Neural progenitor cell (in vitro differentiated cells): ENCODE results near the gene SPDYE6. TPM values are rescaled to one million over a fixed set of nuclear protein-coding genes. Genes with fewer than 3 reads are reported as not detected.
"Not testable (repeated sequence)": the region's sequence is repeated elsewhere in the genome, so short reads cannot be mapped to it uniquely, and the experiment has no call there.

Experiments
- DNase-seq: peaks from one replicate; pipeline ENCODE4 v3.0.0-alpha.2; 2016; ENCODE audit warnings: low spot score
- H2AFZ ChIP-seq: fragments of 200-600 bp; sonication (generic); replicated peaks from 2 replicates; pipeline ENCODE4 v1.6.1; 2016; ENCODE audit warnings: antibody characterized with exemption
- H3F3A ChIP-seq: fragments of 200-600 bp; sonication (generic); 2 replicates; pipeline ENCODE4 v1.6.1; 2016; ENCODE audit warnings: antibody characterized with exemption, low read depth
- H3K27ac ChIP-seq: fragments of 200-600 bp; sonication (generic); 2 replicates; pipeline ENCODE4 v1.5.1; 2016; ENCODE audit warnings: mild to moderate bottlenecking
- H3K27me3 ChIP-seq: fragments of 200-600 bp; sonication (generic); 2 replicates; pipeline ENCODE4 v1.6.1; 2016; ENCODE audit warnings: mild to moderate bottlenecking, moderate library complexity
- H3K36me3 ChIP-seq: fragments of 200-600 bp; sonication (generic); 2 replicates; pipeline ENCODE4 v1.5.1; 2016
- H3K4me1 ChIP-seq: fragments of 200-600 bp; sonication (generic); 2 replicates; pipeline ENCODE4 v1.6.1; 2016; ENCODE audit warnings: mixed run types
- H3K4me2 ChIP-seq: fragments of 200-600 bp; sonication (generic); 2 replicates; pipeline ENCODE4 v1.6.1; 2016
- H3K4me3 ChIP-seq: fragments of 200-600 bp; sonication (generic); 2 replicates; pipeline ENCODE4 v1.5.1; 2016
- H3K79me2 ChIP-seq: fragments of 200-600 bp; sonication (generic); 2 replicates; pipeline ENCODE4 v1.6.1; 2016; ENCODE audit warnings: low read depth
- H3K9ac ChIP-seq: fragments of 200-600 bp; sonication (generic); 2 replicates; pipeline ENCODE4 v1.6.1; 2016
- H3K9me3 ChIP-seq: fragments of 200-600 bp; sonication (generic); 2 replicates; pipeline ENCODE4 v1.5.1; 2016; ENCODE audit warnings: low read depth
- H4K20me1 ChIP-seq: fragments of 200-600 bp; sonication (generic); 2 replicates; pipeline ENCODE4 v1.6.1; 2016; ENCODE audit warnings: low read depth
- H3K27ac Mint-ChIP-seq: 3 replicates; pipeline ENCODE4 v1.8.0; 2021; ENCODE audit warnings: mixed read lengths
- H3K27me3 Mint-ChIP-seq: 2 replicates; pipeline ENCODE4 v1.8.0; 2022; ENCODE audit warnings: low read depth, mild to moderate bottlenecking, inconsistent platforms, moderate library complexity, mixed read lengths; ENCODE audit not compliant: insufficient read depth
- H3K36me3 Mint-ChIP-seq: 3 replicates; pipeline ENCODE4 v1.8.0; 2021; ENCODE audit warnings: mixed read lengths
- H3K4me1 Mint-ChIP-seq: 3 replicates; pipeline ENCODE4 v1.8.0; 2021; ENCODE audit warnings: mixed read lengths
- H3K4me3 Mint-ChIP-seq: 3 replicates; pipeline ENCODE4 v1.8.0; 2021; ENCODE audit warnings: mild to moderate bottlenecking, moderate library complexity, mixed read lengths
- H3K9me3 Mint-ChIP-seq: 3 replicates; pipeline ENCODE4 v1.8.0; 2020; ENCODE audit warnings: mixed read lengths
- EZH2 ChIP-seq: fragments of 200-600 bp; sonication (generic); IDR thresholded peaks from 2 replicates; pipeline ENCODE4 v1.6.1; 2017; ENCODE audit warnings: antibody characterized with exemption, mild to moderate bottlenecking, moderate library complexity
- EZH2phosphoT487 ChIP-seq: fragments of 200-600 bp; sonication (generic); IDR thresholded peaks from 2 replicates; pipeline ENCODE4 v1.6.1; 2017; ENCODE audit warnings: antibody characterized with exemption
- total RNA-seq: library from RNA; depleted of rRNA; stranded (reverse); fragments of >200 nt; gene quantifications from 2 replicates; pipeline ENCODE4 v1.2.3, GENCODE V29; 2015; ENCODE audit warnings: low replicate concordance
- TF ChIP-seq, protein P1 (sequence below): fragments of 200-600 bp; sonication (generic); IDR thresholded peaks from 2 replicates; pipeline ENCODE4 v1.5.1; 2017; ENCODE audit warnings: antibody characterized with exemption, mild to moderate bottlenecking

SPDYE6 gene
- total RNA-seq, 1 donor from 2014 or later: not detected

DNA sequence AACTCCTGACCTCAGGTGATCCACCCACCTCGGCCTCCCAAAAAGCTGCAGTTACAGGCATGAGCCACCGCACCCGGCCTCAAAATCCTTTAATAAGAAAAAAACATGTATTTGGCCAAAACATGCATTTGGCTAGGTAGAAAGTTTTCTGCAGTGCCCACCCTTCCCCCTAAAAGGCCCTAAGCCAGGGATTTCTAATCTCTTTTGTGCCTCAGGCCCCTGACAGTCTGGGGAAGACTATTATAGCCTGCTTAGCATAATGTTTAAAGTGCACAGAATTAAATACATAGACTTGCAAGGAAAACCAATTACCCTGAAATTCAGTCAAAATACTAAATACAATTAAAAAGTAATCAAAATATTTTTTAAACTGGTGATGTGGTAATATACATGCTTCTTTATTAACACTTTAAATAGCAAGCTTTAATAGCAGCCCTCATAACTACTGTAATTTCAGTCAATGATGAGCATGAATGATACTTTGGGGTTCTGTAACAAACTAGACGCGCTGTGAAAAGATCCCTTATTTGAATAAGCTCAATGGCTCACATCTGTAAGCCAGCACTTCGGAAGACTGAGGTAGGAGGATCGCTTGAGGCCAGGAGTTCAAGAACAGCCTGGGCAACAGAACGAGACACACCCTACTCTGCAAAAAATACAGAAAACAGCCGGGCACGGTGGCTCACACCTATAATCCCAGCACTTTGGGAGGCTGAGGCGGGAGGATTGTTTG is 29.9 kb downstream of the SPDYE6 start:
- no peak overlapping the region for H3K4me3 Mint-ChIP-seq
- Histone ChIP-seq H3K27ac (no peak overlapping the region), H3K9ac (no peak overlapping the region), H3F3A (peaks cover 4% of the 10 kb centered on the region), H3K79me2 (no peaks in the 10 kb centered on the region), H3K27me3 (peaks cover 16% of the 10 kb centered on the region), H3K9me3 (no peaks in the 10 kb centered on the region), H3K4me1 (no peaks in the 10 kb centered on the region), H2AFZ (no peak overlapping the region), H3K4me2 (no peak overlapping the region), H3K36me3 (no peaks in the 10 kb centered on the region), H3K4me3 (no peak overlapping the region), H4K20me1 (peaks cover 4% of the 10 kb centered on the region)
- H3K27ac Mint-ChIP-seq: no peak overlapping the region
- no peaks in the 10 kb centered on the region for H3K9me3 Mint-ChIP-seq
- no peak for TF ChIP-seq EZH2phosphoT487
- TF ChIP-seq, protein P1, sequence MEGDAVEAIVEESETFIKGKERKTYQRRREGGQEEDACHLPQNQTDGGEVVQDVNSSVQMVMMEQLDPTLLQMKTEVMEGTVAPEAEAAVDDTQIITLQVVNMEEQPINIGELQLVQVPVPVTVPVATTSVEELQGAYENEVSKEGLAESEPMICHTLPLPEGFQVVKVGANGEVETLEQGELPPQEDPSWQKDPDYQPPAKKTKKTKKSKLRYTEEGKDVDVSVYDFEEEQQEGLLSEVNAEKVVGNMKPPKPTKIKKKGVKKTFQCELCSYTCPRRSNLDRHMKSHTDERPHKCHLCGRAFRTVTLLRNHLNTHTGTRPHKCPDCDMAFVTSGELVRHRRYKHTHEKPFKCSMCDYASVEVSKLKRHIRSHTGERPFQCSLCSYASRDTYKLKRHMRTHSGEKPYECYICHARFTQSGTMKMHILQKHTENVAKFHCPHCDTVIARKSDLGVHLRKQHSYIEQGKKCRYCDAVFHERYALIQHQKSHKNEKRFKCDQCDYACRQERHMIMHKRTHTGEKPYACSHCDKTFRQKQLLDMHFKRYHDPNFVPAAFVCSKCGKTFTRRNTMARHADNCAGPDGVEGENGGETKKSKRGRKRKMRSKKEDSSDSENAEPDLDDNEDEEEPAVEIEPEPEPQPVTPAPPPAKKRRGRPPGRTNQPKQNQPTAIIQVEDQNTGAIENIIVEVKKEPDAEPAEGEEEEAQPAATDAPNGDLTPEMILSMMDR: no peak
- H3K4me1 Mint-ChIP-seq: peaks cover 8% of the 10 kb centered on the region
- H3K27me3 Mint-ChIP-seq: peaks cover 3% of the 10 kb centered on the region
- DNase-seq: no peak
- H3K36me3 Mint-ChIP-seq: peaks cover 3% of the 10 kb centered on the region

DNA sequence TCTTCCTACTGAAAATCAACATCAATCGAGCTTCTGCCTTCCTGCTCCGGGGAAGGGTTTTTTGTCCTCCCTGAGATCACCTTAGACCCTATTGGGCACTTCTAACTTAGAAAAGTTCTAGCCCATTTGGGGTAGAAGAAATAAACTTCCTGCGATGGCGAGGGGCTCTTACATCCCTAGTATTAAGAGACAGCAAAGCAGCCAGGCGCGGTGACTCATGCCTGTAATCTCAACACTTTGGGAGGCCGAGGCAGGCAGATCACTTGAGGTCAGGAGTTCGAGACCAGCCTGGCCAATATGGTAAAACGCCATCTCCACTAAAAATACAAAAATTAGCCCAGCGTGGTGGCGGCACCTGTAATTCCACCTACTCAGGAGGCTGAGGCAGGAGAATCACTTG is 31.1 kb downstream of the SPDYE6 start:
- H3K27ac Mint-ChIP-seq, DNase-seq, H3K36me3 ChIP-seq, H3K27me3 Mint-ChIP-seq, H3K9me3 ChIP-seq, H3K36me3 Mint-ChIP-seq, H4K20me1 ChIP-seq, H3K9ac ChIP-seq, H3K4me1 ChIP-seq, H3K27ac ChIP-seq, H3K4me2 ChIP-seq, H3F3A ChIP-seq, H2AFZ ChIP-seq, H3K9me3 Mint-ChIP-seq, H3K4me3 ChIP-seq, H3K4me3 Mint-ChIP-seq, H3K4me1 Mint-ChIP-seq, H3K79me2 ChIP-seq: not testable (repeated sequence)
- peaks cover 22% of the 10 kb centered on the region for H3K27me3 ChIP-seq

DNA sequence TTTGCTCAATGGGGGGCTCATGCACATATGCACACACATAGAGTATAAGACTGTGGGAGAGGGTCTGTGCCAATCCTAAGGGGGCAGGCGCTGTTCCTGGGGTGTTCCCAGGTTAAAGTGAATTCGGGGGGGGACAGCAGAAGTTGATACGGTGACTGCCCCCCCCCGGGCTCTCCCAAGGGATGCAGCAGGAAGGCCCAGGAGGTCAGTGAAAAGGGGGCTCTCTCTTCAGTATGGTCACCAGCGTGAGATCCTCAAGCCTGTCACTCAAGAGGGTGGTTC is 32.4 kb downstream of the SPDYE6 start:
- Mint-ChIP-seq H3K36me3 (peaks cover 8% of the 10 kb centered on the region), H3K27ac (no peak overlapping the region)

DNA sequence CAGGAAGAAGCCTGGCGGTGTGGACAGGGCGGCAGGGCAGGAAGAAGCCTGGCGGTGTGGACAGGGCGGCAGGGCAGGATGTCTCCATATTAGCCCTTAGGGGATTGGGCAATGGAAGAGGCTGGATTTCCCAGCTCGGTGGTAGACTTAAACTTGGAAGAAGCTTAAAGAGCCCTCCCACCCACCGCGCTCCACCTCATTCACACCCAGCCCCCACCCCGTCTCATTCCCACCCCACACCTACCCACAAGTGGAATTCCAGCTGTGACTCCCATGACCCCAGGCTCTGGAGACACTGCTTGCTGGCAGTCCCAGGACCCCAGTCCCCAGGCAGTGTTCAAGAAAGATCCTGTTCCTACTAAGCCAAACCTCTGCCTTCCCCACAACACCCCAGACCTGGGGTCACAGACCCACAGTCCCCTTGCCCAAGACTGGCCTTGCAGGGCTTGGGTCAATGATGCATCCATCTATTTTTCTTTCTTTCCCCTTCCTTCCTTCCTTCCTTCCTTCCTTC is 34.0 kb downstream of the SPDYE6 start:
- no peaks in the 10 kb centered on the region for H3K36me3 ChIP-seq
- Mint-ChIP-seq H3K27me3 (no peaks in the 10 kb centered on the region), H3K36me3 (peaks cover 8% of the 10 kb centered on the region), H3K4me1 (peaks cover 3% of the 10 kb centered on the region), H3K9me3 (no peaks in the 10 kb centered on the region), H3K27ac (no peak overlapping the region), H3K4me3 (no peak overlapping the region)
- TF ChIP-seq, protein P1: no peak
- peaks cover 4% of the 10 kb centered on the region for H3F3A ChIP-seq
- no peak for DNase-seq
- H3K27ac ChIP-seq: no peak overlapping the region
- no peaks in the 10 kb centered on the region for H3K4me1 ChIP-seq
- H3K4me2 ChIP-seq: no peak overlapping the region
- no peaks in the 10 kb centered on the region for H3K79me2 ChIP-seq
- H2AFZ ChIP-seq: no peak overlapping the region
- H3K9me3 ChIP-seq: no peaks in the 10 kb centered on the region
- no peak overlapping the region for H3K4me3 ChIP-seq
- H3K27me3 ChIP-seq: peaks cover 22% of the 10 kb centered on the region
- no peak overlapping the region for H3K9ac ChIP-seq
- peaks cover 9% of the 10 kb centered on the region for H4K20me1 ChIP-seq

More for the DNA sequence above, 32.4 kb downstream of the SPDYE6 start:
- Histone ChIP-seq H3K27me3 (peaks cover 22% of the 10 kb centered on the region), H2AFZ (no peak overlapping the region), H3F3A (peaks cover 4% of the 10 kb centered on the region), H3K4me2 (no peak overlapping the region), H3K27ac (no peak overlapping the region), H3K4me3 (no peak overlapping the region), H3K9ac (no peak overlapping the region), H3K79me2 (no peaks in the 10 kb centered on the region), H3K9me3 (no peaks in the 10 kb centered on the region), H4K20me1 (peaks cover 9% of the 10 kb centered on the region), H3K4me1 (no peaks in the 10 kb centered on the region), H3K36me3 (no peaks in the 10 kb centered on the region)
- Mint-ChIP-seq H3K4me3 (no peak overlapping the region), H3K4me1 (peaks cover 8% of the 10 kb centered on the region), H3K27me3 (no peaks in the 10 kb centered on the region), H3K9me3 (no peaks in the 10 kb centered on the region)
- no peak for TF ChIP-seq EZH2
- TF ChIP-seq, protein P1: no peak
- TF ChIP-seq EZH2phosphoT487: no peak
- DNase-seq: no peak
